Jurkat, Clone E6-1 (cell line): ENCODE data around the gene PSMC3.
A peak's percentile ranks its signal among the peaks of the same experiment; 100 is the strongest.

ENCODE experiments used
- DNase-seq: peaks from one replicate; pipeline ENCODE4 v3.0.0-alpha.2; 2011; ENCODE audit warnings: low read depth, low spot score
- H3K4me3 ChIP-seq: 2 replicates; pipeline ENCODE4 v1.5.1; 2011; ENCODE audit warnings: mild to moderate bottlenecking, low read length, control low read depth, moderate library complexity

Gene PSMC3

DNA sequence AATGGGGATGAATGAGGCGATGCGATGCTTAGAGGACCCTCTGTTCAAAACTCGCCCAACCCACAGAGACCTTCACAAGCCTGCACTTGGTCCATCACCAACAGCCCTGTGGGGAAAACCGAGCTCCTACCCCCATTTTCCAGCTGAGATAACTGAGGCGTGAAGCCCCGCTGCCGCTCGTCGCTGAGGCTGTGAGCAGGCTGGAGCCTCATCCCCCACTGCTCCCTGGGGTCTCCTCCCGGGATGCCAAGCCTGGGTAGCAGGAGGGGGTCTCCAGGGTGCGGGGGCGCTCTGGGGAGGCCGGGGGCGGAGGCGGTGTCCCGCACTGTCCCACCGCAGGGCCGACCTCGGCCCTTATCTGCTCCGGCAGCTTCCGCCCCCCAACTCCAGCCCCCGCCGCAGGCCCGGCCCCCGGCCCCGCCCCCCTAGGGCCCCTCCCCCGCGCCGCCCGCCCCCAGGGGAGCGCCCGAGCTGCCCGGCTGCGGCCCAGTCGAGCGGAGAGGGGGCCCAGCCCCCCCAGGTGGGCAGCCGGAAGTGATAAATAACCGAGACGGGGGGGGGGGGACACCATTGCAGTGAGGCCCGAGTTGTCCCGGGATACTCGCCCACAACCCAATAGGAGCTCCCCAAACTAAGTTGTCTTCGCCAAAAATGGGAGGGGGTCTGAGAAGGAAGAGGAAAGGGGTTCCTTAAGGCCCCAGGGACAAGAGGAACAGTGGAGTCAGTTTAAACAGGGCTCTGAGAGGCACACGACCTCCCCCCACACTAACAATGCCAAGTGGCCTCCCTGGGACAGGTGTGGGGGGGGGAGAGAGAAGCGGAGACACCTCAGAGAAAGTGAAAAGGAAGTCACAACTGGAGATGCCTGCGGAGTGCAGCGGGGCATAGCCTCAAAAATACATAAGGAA lies 26.1 kb downstream of the PSMC3 start:
- H3K4me3 ChIP-seq: peak overlapping the region; percentile 67
- peak; percentile 15 for DNase-seq

DNA sequence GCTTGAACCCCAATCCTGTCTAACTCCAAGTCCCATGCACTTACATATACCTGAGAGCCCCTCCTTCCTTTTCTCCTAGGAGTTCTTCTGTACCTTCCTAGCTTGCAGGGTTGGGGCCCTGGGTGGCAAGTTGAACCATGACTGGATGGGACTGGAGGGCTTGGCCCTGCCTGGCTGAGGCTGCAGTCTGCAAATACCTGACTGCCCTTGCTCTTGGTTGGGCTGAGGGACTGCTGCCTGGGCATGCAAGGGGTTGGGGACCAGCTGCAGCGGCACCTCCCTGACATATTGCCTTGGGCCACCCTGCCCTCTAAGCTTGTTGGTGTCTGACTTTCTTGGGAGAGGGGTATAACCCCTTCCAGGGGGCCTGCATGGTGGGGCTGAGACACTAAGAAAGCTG lies 27.7 kb downstream of the PSMC3 start:
- H3K4me3 ChIP-seq: no peak overlapping the region
- DNase-seq: no peak

DNA sequence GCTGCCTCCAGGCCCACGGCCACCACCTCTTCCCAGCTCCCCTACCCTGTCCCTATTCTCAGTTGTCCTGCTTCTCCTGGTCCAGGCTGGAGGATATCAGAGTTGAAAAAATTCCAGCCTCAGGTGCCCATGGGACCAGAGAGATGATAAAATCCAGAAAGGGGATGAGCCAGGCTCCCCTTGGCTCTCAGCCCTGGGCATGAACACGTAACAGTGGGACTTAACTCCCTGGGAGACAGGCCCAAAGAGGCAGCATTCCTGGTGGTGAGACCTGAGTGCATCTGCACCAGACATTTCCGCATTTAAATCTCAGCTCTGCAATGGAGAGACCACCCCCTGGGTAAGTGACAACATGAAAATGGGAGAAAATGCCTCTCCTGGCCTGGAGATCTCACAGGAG lies 28.2 kb downstream of the PSMC3 start:
- H3K4me3 ChIP-seq: no peak overlapping the region
- no peak for DNase-seq

DNA sequence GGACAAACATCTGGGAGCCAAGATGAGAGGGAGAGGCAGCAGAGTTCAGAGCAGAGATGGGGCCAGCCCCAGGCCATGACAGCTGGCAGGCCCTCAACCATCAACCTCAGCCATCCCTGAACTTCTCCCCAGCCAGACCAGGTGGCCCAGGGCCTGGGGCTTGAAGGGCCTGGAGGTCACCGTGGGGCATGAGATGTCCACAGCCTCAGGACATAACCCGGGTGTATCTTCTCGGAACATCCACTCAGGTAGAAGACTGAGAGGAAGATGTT lies 30.3 kb downstream of the PSMC3 start:
- DNase-seq: no peak
- no peak overlapping the region for H3K4me3 ChIP-seq

DNA sequence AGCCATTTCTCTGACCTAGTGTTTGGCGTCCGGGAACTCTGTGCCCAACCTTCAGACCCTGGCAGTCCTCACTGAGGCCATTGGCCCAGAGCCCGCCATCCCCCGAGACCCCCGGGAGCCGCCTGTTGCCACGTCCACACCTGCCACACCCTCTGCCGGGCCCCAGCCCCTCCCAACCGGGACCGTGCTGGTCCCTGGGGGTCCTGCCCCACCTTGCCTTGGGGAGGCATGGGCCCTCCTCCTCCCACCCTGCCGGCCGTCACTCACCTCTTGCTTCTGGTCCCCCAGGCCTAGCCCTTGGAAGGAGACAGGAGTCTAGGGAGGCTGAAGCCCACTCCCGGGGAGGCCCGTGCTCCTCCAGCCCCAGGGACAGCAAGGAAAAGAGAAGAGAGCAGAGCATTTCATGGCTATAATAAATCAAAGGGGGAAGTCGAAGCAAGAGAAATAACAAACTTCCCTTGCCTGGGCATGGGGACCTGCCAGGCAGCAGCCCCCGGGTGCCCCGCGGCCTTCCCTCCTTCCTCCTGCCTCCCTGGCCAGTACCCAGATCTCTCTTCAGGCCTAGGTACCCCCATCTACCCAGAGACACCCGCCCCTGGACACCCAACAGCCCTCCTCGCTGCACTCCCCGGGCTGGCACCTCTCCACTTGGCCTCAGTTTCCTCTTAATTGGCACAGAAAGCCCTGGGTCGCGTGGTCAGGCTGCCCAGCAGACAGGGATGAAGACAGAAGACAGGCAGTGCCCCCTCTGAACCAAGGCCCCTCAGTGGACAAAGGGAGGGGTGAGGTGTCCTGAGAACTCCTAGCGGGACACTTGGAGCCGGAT lies 30.8 kb downstream of the PSMC3 start:
- no peak overlapping the region for H3K4me3 ChIP-seq

DNA sequence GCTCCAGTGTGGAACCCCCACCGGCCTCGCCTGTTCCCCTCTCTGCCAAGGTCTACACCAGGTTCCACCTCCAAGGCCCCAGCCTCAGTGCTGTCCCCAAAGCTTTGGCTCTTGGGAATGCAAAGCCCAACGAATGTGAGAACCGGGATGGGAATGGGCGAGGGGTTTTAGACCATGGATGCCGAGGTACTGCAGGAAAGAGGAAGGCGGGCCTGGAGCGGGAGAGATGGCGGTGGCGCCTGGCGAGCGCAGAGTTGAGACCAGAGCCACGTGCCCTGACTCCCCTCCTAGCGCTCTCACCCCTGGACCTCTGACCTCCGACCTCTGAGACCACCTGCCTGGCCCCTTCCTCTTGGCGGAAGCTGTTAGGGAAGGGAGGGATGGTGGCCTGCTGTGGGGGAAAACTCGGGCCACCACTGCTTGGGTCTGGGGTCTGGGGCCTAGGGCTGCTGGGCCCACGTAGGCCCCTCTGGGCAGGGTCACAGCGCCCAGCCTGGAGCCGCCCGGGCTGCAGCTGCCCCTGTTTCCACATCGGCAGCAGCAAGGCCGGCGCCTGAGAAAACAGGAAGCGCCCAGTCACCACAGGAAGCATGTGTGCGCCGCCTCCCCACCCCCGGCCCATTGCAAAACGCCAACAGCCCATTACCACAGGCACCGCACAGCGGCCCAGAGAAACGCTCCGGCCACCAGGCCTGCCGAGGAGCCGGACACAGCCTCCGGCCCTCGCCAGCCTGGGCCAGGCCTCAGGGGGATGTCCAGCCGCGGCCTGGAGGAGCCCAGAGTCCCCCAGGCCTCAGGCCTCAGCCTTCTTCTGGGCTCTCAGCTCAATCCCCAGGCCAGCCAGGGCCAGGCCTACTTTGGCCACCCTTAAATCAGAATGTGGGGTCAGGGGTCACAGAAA lies 31.7 kb downstream of the PSMC3 start:
- peak; percentile 44 for DNase-seq

More for the DNA sequence above, 30.8 kb downstream of the PSMC3 start:
- DNase-seq: no peak

DNA sequence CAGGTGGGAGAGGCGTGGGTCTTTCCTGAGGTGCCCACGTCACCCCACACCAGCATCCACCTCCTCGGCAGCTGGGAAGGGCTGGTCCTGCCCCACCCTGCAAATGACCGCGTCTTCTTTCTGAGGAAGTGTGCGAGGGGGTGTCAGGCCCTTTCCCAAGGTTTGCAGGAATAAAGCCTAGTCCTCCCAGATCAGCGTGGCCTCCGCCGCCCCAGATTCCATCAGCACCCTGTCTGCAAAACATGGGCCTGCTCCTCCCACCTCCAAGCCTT lies 32.3 kb downstream of the PSMC3 start:
- no peak overlapping the region for H3K4me3 ChIP-seq
- no peak for DNase-seq

More for the DNA sequence above, 31.7 kb downstream of the PSMC3 start:
- H3K4me3 ChIP-seq: peak overlapping the region; percentile 24

DNA sequence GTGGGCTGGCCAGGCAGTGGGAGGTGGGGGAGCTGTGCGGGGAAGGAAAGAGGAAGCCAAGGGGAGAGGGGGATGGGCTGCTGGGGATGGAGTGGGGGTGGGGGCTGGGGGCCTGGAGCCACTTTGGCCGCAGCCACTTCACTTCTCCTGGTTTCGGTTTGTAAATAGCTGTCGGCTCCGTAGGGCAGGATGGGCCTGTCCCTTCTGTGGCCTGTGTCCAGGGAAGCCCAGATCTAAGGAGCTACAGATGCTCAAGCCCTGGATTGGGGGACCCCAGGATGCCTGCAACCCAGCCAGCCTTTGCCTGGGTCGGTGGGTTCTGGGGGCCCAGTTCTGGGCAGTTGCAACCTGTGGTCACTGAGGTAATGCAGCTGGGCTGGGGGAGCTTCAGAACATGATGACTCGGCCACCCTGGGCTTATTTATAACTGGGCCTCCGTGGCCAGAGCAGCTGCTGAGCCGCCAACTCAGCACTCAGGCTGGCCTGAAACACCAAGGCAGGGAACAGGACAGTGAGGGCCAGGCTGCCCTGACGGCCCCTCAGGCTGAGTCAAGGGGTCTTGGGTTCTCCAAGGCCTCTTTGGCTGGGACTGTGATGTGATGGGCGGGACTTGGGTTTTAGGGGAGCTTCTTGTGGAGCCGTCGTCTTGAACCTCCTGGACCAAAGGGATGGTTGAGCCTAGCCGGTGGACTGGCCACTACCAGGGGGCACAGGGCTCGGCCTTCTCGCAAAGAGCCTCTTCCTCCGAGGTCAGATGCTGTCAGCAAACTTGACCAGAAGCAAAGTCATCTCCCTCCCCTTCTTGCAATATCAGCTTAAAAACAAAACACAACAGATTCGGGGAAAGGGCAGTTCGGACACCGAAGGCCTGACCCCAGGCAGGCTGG lies 32.8 kb downstream of the PSMC3 start:
- H3K4me3 ChIP-seq: no peak overlapping the region
- DNase-seq: no peak

DNA sequence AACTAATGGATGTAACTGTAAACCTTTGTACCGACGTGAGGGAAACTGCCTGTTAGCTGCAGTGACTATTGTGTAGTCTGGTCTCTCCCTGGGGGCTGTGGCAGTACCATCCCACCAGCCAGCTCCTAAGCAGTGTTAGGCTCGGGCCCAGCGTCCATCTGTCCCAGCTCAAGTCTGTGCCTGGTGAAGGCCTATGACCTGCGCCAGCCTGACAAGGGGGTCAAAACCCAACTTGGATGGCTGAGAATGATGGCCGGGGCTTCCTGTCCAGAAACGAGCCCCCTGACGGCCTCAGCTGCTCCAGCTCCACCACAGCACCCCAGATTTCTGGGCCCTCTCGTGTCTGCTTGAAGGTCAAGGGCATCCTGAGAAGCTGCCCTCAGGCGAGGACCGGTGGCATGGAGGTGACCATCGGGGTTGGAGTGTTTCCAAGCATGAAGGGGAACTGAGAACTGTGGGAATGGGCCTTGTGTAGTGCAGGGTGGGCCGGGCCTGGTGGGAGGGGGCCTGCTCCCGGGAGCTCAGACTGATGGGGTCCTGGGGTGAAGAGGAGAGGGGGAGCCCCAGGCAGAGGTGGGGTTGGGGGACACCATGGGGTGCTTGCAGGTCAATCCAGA lies 33.6 kb downstream of the PSMC3 start:
- no peak for DNase-seq
- no peak overlapping the region for H3K4me3 ChIP-seq

DNA sequence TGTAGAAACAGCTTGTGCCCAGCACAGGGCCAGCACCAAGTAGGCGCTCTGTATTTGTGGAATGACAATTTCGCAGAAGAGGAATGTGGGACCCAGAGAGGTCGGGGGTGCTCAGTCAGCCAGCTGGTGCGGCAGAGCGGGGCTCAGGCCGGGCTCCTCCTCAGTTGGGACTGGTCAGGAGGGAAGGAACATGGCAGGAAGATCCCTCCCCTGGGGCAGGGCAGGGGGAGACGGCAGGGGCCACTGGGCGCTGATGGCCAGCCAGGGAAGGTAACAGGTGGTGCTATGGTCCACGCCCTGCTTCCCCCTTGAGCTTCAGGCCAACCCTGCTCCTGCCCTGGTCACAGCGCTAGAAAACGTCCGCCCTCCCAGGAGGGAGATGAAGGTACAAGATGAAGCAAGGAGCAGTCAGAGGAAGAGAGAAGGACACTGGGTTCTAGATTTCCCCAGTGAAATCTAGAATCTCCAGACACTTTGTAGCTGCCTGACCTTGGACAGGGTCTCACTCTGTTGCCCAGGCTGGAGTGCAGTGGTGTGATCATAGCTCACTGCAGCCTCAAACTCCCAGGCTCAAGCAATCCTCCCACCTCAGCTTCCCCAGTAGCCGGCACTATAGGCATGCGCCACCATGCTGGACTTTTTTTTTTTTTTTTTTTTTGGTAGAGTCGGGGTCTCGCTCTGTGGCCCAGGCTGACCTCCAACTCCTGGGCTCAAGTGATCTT lies 34.4 kb downstream of the PSMC3 start:
- no peak for DNase-seq
- H3K4me3 ChIP-seq: no peak overlapping the region

DNA sequence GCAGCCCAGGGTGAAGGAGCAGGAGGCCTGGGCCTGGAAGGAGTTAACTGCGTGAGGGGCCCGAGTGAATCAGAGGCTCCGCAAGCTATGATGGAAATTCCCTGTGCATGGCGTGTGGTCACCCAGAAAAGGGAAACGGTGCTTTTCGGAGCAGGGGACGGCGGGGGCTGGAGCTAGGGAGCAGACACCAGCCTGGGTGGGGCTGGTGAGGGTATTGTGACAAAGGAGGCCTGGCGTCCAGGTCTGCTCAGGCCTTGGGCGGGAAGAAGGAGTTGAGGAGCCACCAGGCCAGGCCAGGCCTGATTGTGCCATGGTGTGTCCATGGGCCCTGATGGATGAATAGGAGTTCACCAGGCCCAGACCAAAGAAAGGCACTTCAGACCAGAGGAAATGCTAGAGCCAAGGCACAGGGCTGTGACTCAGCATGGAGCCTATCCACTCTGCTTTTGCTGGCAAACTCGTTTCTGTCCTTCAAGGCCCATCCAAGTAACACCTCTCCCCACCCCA lies 35.1 kb downstream of the PSMC3 start:
- DNase-seq: no peak
- no peak overlapping the region for H3K4me3 ChIP-seq

DNA sequence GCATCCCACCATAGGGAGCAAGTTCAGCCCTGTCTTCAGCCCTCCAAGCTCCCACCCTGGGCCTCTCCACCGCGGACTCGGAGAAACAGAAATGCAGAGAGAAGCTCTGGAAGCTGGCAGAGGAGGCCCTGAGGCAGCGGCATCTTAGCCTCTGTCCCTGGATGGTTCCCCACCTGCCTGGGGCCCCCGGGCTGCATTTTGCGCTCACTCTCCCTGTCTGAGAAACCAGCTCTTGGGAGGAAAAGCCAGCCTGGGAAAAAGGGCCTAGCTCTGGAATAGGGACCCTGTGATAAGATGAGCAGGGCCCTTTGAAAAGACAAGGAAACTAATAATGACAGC lies 35.8 kb downstream of the PSMC3 start:
- H3K4me3 ChIP-seq: no peak overlapping the region
- no peak for DNase-seq

DNA sequence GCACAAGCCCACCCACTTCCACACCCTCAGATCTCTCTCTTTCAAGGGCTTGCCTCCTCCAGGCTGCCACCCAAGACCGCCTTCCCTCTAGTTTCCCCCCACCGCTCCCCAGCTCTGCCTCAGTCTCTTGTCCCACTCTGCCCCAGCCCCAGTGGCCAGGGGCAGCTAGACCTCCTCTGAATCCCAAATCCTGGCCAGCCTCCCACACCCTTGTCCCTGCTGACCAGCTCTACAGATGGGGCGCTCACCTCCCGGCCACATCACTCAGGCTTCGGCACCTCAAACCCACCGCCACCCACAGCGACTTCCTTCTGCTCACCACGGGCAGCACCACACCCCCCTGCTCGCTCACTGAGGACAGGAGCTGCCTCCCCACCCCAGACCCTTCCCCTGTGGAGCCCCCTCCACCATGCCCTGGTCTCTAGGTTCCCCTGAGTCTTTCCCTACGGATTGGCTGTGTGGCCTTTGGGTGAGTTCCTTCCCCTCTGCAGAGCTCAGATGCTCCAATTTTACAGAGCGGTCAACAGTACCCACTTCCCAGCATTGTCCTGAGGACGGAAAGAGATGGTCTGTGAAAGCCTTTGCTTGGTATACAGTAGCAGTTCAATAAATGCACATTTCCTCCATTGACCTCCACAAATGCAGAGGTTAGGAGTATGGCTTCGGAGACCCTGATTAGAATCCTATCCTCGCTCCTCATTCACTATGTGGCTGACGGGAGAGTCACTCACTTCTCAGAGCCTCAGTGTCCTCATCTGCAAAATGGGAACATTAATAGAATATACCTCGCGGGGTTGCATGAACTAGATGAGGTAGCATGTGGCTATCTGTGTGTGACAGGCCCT lies 36.4 kb downstream of the PSMC3 start:
- H3K4me3 ChIP-seq: no peak overlapping the region
- DNase-seq: no peak

DNA sequence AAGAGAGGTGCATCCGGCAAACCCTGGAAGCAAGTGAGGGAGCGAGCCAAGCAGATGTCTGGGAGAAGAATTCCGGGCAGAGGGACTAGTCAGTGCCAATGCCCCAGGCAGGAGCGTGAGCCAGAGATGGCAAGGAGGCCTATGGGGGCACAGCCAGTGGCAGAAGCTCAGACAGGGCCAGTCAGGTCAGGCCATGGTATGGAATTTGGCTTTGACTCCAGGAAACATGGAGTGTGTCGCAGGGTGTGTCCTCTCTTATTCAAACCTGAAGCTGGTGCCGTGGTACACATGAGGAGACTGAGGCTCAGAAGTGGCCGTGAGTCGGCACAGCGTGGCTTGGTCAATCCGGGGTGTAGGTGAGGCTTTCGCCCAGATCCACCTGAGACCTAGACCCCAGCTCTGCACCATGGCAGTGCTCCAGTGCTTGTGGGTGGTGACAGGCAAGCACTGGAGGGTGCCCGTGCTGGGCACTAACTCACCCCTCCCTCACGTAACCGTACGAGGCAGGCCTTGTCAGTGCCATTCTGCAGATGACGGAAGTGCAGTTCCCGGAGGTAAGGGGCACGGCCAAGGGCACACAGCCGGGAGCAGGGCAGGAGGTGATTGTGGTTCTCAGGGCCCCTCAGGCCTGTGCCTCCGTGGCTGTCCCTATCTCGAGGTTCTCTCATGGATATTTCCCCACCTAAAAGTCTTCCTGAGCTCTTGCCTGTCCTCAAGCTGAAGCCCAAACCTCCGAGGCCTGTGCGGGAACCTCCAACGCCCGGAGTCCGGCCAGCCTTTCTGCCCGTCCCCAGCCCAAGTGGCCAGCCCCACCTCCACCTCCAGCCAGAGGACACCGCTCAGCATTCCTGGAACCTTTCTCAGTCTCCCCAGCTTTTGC lies 37.3 kb downstream of the PSMC3 start:
- H3K4me3 ChIP-seq: no peak overlapping the region
- DNase-seq: no peak

DNA sequence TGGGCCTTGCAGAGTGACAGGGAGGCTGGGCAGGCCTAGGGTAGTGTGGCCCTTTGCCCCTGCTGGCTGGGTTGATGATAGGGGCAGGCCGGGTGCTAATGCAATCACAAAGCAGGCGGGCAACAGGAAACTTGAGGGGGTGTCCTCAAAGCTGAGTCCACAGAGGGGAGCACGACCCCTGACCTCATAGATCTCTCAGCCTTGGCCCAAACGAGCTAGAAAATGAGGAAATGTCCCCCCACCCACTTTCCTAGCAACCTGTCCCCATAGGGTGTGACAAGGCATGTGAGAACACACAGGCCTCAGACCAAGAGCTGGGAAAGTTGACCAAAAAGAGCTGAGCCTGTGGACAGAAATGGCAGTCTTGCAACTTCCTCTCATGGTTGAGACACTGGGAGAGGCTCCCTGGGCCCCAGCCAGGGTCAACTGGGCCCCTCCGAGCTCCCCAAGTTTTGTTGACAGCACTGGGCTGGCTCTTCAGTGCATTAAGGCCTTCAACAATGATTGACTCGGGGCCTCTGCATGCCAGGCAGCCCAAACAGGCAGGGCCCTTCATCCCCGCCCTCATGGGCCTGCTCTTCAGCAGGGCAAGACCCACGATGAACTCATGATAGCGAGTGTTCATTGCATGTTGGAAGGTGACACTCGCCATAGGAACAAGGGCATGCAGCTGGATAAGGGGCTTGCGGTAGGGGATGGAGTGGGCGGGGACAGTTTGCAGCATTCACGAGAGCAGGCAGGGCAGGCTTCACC lies 38.1 kb downstream of the PSMC3 start:
- DNase-seq: no peak

More for the DNA sequence above, 38.1 kb downstream of the PSMC3 start:
- H3K4me3 ChIP-seq: no peak overlapping the region
